GM19193 (cell line): ENCODE data around the gene GPR108.
A peak's percentile ranks its signal among the peaks of the same experiment; 100 is the strongest.

Source experiments
- POLR2A ChIP-seq: IDR thresholded peaks from 4 replicates; pipeline ENCODE4 v1.6.1; 2011; ENCODE audit not compliant: insufficient read depth, insufficient read length; ENCODE audit errors: extremely low read depth

Gene GPR108

DNA sequence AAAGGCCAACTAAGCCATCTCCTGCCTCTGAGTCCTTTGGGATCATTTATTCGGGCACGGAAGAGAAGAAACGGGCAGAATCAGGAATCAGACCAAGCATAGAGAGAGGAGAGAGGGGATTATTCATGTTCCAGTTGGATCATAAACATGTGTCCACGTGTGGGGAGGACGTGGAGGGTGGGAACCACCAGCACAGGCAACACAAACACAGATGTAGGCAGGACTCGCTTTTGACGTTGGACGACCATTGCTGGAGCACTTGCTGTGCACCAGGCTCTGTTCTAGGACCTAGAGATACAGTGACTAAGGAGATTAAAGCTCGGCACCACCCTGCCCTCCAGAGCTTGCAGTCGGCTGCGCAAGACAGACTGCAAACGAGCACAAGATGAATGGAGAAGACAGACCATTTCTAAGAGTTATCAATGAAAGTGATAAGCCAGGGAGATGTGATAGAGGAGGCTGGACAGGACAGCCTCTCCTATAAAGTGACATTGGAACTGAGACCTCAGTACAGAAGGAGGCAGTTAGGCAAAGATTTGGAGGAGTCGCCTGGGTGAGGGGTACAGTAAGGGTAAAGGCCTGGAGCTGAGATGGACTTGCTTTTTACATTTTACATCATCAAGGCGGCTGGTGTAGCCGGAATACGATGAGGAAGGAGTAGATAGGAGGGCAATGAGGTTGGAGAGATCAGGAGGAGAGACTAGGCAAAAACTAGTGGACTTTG is 29.1 kb upstream of the GPR108 start:
- no peak for TF ChIP-seq POLR2A

- TF ChIP-seq POLR2A, result no peak
Measured at GRCh38 chr19:6765738-6766356, 28.5 kb upstream of the GPR108 start.

DNA sequence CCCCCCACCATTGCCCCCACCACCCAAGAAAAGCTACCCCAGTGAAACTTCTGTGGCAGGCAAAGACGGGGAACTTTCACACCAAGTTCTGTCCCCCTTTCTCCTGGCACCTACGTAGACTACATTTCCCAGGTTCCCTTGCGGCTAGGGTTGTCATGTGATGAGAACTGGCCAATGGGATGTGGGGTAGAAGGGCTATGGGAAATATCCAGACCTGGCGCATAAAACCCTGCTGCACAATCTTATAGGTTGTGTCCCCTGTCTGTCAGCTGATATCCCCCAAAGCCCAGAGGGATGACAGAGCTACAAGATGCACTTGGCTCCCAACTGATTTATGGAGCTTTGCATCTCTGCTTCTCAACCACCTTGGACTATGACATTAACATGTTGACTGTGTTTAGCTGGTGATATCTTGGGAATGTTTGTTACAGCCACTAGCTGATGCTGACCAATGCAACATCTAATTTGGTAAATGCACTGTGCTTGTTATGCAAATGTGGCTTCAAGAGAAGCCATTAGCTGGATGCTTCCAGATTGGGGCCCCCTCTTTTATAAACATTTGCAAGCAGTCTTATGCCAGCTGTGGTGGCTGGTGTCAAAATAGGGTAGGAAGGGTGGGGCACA is 23.8 kb upstream of the GPR108 start:
- no peak for TF ChIP-seq POLR2A

DNA sequence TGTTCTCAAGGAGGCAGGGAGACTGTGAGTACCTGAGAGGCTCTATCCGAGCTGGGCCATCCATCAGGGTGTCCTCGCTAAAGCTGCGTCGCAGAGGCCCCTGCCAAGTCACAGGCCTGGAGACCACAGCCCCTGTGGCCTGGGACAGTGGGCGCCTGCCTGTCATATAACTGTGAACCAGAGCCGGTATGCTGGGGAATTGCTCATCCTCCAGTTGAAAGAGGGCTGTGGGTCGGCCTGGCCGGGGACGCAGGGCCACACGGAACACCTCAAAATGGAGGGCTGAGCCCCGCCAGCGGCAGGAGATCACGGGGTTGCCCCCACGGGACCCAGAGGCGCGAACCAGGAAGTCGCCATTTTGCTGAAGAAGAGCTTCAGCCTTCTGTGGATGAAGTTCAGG is 23.2 kb upstream of the GPR108 start:
- TF ChIP-seq POLR2A, result no peak

DNA sequence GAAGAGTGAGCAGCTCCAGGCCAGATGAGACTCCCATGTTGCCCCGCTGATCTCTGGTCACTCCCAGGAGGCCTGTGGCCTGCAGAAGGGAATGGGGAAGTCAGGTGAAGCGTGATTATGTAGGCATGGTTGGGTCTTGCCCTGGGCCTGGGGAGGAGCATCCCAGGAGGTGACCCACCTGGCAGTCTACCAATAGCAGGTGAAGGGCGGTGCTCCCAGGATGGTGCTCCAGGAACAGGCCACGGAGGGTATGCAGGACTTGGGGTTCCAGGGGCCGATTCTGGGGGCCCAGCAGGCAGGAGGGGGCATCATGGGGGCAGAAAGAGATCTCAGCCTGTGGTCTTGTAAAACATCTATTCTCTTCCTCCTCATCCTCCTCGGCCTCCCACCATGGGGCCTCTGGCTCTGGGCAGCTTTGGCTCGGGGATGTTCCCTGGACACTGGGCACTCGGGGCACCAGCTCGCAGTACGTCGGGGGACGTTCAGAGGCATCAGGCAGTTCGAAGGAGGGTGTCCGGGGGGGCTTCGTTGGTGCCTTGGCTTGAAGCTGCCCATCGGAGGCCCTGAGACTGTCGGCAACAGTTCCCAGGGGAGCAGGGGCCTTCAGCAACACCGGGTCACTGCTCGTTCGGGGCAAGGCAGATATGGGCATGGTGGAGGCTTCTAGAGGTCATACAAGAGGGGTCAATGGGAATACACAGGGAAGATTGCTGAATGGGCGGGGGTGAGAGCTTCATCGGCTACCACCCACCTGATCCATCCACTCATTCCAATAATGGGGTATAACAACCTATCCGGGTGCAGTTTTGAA is 17.5 kb upstream of the GPR108 start:
- no peak for TF ChIP-seq POLR2A

DNA sequence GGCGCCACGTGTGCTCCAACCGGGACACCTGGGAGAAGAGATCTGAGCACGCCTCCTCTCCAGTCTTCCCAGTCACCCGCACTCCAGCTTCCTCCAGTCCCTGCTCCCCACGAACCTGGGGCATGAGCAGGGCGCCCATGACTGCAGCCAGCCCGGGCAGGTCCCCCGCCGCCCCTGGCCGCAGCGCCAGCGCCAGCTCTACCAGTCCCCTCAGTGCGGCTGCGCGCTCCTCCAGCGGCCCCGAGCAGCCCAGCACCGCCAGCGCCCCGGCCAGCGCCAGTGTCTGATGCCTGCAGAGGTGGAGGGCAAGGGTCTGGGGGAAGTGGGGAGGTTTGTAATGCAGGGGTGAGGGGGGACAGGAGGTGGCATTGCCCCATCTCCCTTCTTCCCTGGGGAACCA is 16.8 kb upstream of the GPR108 start:
- TF ChIP-seq POLR2A, result no peak

DNA sequence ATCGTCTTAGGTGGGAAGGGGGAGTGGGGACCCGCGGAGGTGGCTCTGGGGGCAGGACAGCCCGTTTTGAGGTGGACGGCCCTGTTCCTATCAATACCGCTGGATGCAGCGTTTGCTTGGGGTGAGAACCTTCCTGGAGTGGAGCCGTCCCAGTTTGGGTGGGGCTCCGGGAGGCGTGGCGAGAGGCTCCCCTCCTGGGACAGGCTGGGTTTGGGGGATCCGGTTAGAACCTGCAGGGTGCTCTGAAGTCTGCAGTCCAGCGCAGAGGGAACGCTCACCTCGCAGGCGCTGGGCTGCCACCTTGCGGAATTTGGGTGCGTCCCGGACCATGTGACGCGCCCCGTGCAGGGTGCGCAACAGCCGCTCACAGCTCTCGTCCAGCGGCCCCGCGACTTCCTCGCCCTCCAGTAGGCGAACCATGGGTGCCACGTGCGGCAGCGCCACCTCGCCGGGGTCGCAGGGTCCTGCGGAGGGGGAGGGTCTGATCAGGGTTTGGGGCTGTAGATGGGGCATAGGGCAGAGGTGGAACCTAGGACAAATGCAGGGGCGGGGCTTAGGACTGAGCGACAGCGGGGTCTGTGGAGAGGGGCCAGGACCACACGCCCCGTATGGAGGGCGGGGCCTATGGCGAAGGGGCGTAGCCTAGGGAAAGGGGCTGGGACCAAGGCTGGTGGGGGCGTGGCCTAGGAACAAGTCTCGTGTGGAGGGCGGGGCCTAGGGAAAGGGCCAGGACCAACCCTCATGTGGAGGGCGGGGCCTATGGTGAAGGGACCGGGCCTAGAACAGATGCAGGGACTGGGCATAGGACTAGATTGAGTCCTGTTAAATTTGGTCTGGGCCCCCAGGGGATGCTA is 16.0 kb upstream of the GPR108 start:
- TF ChIP-seq POLR2A, result peak; percentile 15

DNA sequence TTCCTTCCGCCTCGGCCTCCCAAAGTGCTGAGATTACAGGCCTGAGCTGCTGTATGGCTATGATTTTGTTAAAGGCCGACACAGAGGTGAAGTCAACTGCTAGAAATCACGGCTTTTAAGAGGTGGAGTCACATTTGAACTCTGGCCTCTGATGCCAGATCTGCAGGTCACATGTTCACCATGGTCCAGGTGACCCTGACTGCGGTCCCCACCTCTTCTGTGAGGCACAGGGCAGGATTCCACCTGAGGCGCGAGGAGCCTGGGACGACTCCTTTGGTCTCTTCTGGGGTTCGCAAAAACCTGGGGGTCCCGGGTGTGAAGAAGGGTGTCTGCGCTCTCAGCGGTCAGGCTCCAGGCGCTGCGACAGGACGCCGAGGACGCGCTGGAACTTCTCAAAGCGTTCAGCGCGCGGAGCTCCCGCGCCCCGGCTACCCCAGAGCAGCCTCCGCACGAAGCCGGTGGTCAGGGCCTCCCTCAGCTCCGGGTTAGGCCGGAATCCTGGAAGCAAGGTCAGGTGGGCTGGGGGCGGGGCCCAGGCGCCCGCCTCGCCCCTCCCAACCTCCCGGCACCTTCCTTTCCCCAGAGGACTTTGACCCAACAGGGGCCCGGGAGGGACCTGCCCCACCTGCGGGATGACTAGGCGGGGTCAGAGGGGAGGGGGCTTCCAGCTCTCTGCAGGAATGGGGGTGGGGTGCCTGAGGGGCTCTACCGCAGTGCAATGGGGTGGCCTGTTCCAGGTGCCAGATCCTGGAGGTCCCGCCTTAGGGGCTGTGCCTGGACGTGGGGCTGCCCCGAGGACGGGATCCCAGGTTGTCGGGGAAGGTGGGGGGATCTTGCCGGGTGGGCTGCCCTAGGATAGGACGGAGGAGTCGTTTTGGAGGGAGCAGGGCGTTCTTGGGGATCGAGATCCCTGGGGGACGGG is 15.1 kb upstream of the GPR108 start:
- no peak for TF ChIP-seq POLR2A

GRCh38 chr19:6751189-6751588 is 13.8 kb upstream of the GPR108 start:
- TF ChIP-seq POLR2A, result no peak

GRCh38 chr19:6750062-6750461 is 12.7 kb upstream of the GPR108 start:
- no peak for TF ChIP-seq POLR2A

DNA sequence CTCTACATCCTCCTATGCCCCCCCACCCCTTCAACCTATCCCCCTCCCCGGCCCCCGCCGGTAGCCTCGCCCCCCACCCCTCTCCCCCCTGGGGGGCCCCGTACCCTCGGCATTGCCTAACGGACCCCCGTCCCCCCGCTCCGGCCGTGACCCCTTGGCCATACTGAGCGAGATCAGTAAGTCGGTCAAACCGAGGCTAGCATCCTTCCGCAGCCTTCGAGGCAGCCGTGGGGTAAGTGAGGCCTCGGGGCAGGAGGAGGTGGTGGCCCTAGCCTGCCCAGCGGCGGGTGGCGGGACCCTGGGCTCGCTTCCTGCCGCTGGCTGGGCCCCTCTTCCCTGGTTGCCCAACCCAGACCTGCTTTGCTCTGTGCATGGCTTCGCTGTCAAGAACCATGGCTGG is 8.6 kb upstream of the GPR108 start:
- no peak for TF ChIP-seq POLR2A

GRCh38 chr19:6744381-6745301 is 7.3 kb upstream of the GPR108 start:
- TF ChIP-seq POLR2A, result no peak
